Measurements from ENCODE around the gene MYRFL. TPM values are rescaled to one million over a fixed set of nuclear protein-coding genes. Genes with fewer than 3 reads are reported as not detected.

The MYRFL gene
- total and polyA plus RNA-seq, 2 of the 8 experiments (the other 6 are each of a cell fraction or from before 2014, with no cell fraction given), result 1.1 to 2.0 TPM

DNA sequence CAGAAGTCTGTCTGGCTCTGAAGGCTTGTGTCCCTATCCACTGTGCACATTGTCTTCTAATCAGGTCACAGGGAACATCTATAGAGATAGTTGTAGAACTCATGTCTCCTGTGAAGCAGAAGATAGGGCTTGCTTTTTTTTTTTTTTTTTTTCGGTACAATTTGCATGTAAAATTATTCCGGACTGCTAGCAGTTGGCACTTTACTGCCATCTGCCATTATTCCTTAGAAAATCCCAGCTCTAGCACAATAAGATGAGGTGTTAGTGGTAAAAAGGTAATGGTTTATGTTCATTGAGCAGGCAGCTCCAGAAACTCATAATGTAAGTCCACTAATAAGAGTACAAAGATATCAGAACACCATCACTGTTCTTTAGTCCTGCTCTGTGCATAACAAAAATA, 8.7 kb downstream of the MYRFL start:
- H3K4me2 ChIP-seq (ENCODE audit: insufficient read depth in 1 of 2, low read depth in 2 of 2, low read length in 2 of 2), result no peak overlapping the region
- no peak overlapping the region for H3K4me3 ChIP-seq (ENCODE audit: extremely low read depth in 1 of 4, insufficient read depth in 2 of 4, low read depth in 3 of 4, low read length in 4 of 4)
- H4K20me1 ChIP-seq (replicated peaks in 1 of 2; ENCODE audit: control insufficient read depth in 1 of 2, insufficient read depth in 2 of 2, low read length in 2 of 2), result no peaks in the 10 kb centered on the region
- CTCF ChIA-PET (ENCODE audit: partially characterized antibody), result interaction anchor here (0.6 kb wide), 1 partner anchor 226 kb away, joined by 3 read pairs; no protein-coding TSS in a partner anchor
- no peak overlapping the region for H2AK5ac ChIP-seq (ENCODE audit: low read depth, low read length)
- no peak overlapping the region for H3K14ac ChIP-seq (ENCODE audit: insufficient read length)
- no peak overlapping the region for H2BK120ac ChIP-seq (replicated peaks; ENCODE audit: low read depth, low read length)
- H3K36me3 ChIP-seq (ENCODE audit: control insufficient read depth in 2 of 4, insufficient read depth in 4 of 4, low read length in 3 of 4), result no peaks in the 10 kb centered on the region
- no peak overlapping the region for H4K8ac ChIP-seq (ENCODE audit: extremely low read depth, insufficient read depth, low read length)
- H3K9me3 ChIP-seq (ENCODE audit: insufficient read depth in 2 of 2, low read depth in 1 of 2, low read length in 1 of 2), result no peaks in the 10 kb centered on the region
- H3K4me1 ChIP-seq (replicated peaks in 1 of 4; ENCODE audit: control insufficient read depth in 3 of 4, insufficient read depth in 4 of 4, low read length in 3 of 4), result no peaks in the 10 kb centered on the region; a peak in 1 of 7 replicates
- H4K91ac ChIP-seq (replicated peaks; ENCODE audit: insufficient read length, low read length), result no peak overlapping the region
- no peak overlapping the region for H3K4ac ChIP-seq (replicated peaks; ENCODE audit: insufficient read length, low read depth, low read length)
- H3K27me3 ChIP-seq (replicated peaks in 1 of 4; ENCODE audit: control insufficient read depth in 3 of 4, extremely low read depth in 1 of 4, insufficient read depth in 3 of 4, low read length in 3 of 4), result no peaks in the 10 kb centered on the region
- H2BK5ac ChIP-seq (ENCODE audit: low read depth, low read length), result no peak overlapping the region
- no peak overlapping the region for H3K18ac ChIP-seq (ENCODE audit: extremely low read depth, low read length)
- POLR2A ChIA-PET (ENCODE audit: partially characterized antibody), result no interaction called here
- no peak overlapping the region for H2BK20ac ChIP-seq (ENCODE audit: low read length)
- H2BK12ac ChIP-seq (ENCODE audit: low read depth, low read length), result no peak overlapping the region
- H3K79me2 ChIP-seq (ENCODE audit: control insufficient read depth in 1 of 2, insufficient read depth in 2 of 2, low read length in 2 of 2), result no peaks in the 10 kb centered on the region
- H4K5ac ChIP-seq (ENCODE audit: insufficient read length, low read depth, low read length), result no peak overlapping the region
- DNase-seq (ENCODE audit: low read depth in 1 of 2, low spot score in 2 of 2), result no peak
- WGBS, 2 experiments (ENCODE audit: extremely low coverage in 1 of 2, insufficient coverage in 1 of 2, insufficient read length in 1 of 2, insufficient replicate concordance in 2 of 2, low coverage in 1 of 2, low lambda C conversion rate in 2 of 2, missing lambda C conversion rate in 1 of 2), result 88% methylated on average over 2 of the region's 2 CpGs; no CpG with 5 or more reads in 1 of the 2 experiments
- H3K9ac ChIP-seq (replicated peaks in 1 of 4; ENCODE audit: extremely low read depth in 1 of 4, low read depth in 3 of 4, low read length in 3 of 4), result no peak overlapping the region
- no peak overlapping the region for H3K56ac ChIP-seq (replicated peaks; ENCODE audit: insufficient read length, low read depth, low read length)
- H3K23ac ChIP-seq (ENCODE audit: insufficient read length), result no peak overlapping the region
- H2AFZ ChIP-seq (ENCODE audit: low read length), result no peak overlapping the region
- H3K79me1 ChIP-seq (ENCODE audit: low read depth, low read length), result no peaks in the 10 kb centered on the region
- no peak overlapping the region for H3K27ac ChIP-seq (ENCODE audit: low read depth, low read length)
- no peak for FAIRE-seq
- no peak overlapping the region for H2BK15ac ChIP-seq (ENCODE audit: low read length)
- no peaks in the 10 kb centered on the region; the same call in 1 of the 2 replicates for H3K23me2 ChIP-seq (ENCODE audit: low read depth, low read length)
- TF ChIP-seq RXRA (IDR thresholded peaks at IDR 0.05; ENCODE audit: insufficient read depth, low read depth, low read length), result no peak
- no peak for TF ChIP-seq BCL11A (IDR thresholded peaks at IDR 0.05; ENCODE audit: low read depth in 2 of 2, low read length in 2 of 2)
- TF ChIP-seq HDAC6 (IDR thresholded peaks at IDR 0.05; ENCODE audit: low read depth, low read length), result no peak
- no peak for TF ChIP-seq GABPA (IDR thresholded peaks at IDR 0.05; ENCODE audit: borderline replicate concordance, insufficient read depth, low read length)
- no peak for TF ChIP-seq CTBP2 (IDR thresholded peaks at IDR 0.05; ENCODE audit: borderline replicate concordance, insufficient read depth, insufficient read length, low read length)
- TF ChIP-seq EP300 (IDR thresholded peaks at IDR 0.05; ENCODE audit: borderline replicate concordance in 1 of 2, low read depth in 2 of 2, low read length in 2 of 2), result no peak
- no peak for TF ChIP-seq SUZ12 (IDR thresholded peaks at IDR 0.05; ENCODE audit: low read length)
- TF ChIP-seq, protein P1, sequence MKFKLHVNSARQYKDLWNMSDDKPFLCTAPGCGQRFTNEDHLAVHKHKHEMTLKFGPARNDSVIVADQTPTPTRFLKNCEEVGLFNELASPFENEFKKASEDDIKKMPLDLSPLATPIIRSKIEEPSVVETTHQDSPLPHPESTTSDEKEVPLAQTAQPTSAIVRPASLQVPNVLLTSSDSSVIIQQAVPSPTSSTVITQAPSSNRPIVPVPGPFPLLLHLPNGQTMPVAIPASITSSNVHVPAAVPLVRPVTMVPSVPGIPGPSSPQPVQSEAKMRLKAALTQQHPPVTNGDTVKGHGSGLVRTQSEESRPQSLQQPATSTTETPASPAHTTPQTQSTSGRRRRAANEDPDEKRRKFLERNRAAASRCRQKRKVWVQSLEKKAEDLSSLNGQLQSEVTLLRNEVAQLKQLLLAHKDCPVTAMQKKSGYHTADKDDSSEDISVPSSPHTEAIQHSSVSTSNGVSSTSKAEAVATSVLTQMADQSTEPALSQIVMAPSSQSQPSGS (IDR thresholded peaks at IDR 0.05; ENCODE audit: low read length), result no peak
- TF ChIP-seq NRF1 (IDR thresholded peaks at IDR 0.05; ENCODE audit: low read depth, low read length), result no peak
- no peak for TF ChIP-seq CEBPB (IDR thresholded peaks at IDR 0.05; ENCODE audit: low read depth, low read length)
- no peak for TF ChIP-seq CREB1 (IDR thresholded peaks at IDR 0.05)
- TF ChIP-seq BACH1 (IDR thresholded peaks at IDR 0.05; ENCODE audit: low read length), result no peak
- TF ChIP-seq CBX5 (IDR thresholded peaks at IDR 0.05; ENCODE audit: low read depth, low read length), result no peak
